HepG2 (cell line): ENCODE results near the gene ARF6. TPM values are rescaled to one million over a fixed set of nuclear protein-coding genes. Genes with fewer than 3 reads are reported as not detected.

Experiments
- ATF3 ChIP-seq: sonication (generic); formaldehyde crosslinking; IDR thresholded peaks from 2 replicates; pipeline ENCODE4 v1.4.0; 2020; ENCODE audit warnings: missing genetic modification reagents
- GATAD2A ChIP-seq: IDR thresholded peaks from 2 replicates; pipeline ENCODE4 v1.6.1; 2016
- MEIS1 ChIP-seq: sonication (generic); formaldehyde crosslinking; IDR thresholded peaks from 2 replicates; pipeline ENCODE4 v1.9.0; 2021; ENCODE audit warnings: mild to moderate bottlenecking, missing genetic modification reagents, moderate library complexity, borderline replicate concordance
- MIER3 ChIP-seq: IDR thresholded peaks from 2 replicates; pipeline ENCODE4 v1.6.1; 2016; ENCODE audit warnings: missing compliant biosample characterization, borderline replicate concordance
- NCOR1 ChIP-seq: fragments of 200-600 bp; sonication (generic); IDR thresholded peaks from 2 replicates; pipeline ENCODE4 v1.7.0; 2017; ENCODE audit warnings: antibody characterized with exemption, low read length, borderline replicate concordance
- NR2F6 ChIP-seq, 2 experiments: IDR thresholded peaks; 2 replicates each; pipeline ENCODE4 v1.6.1; 2016; ENCODE audit warnings: antibody characterized with exemption in 1 of 2, mild to moderate bottlenecking in 1 of 2
- PITX1 ChIP-seq: sonication (generic); formaldehyde crosslinking; IDR thresholded peaks from 2 replicates; pipeline ENCODE4 v1.5.1; 2020; ENCODE audit warnings: mild to moderate bottlenecking, missing genetic modification reagents
- RXRA ChIP-seq: sonication (generic); formaldehyde crosslinking; IDR thresholded peaks from 2 replicates; pipeline ENCODE4 v1.5.1; 2020; ENCODE audit warnings: missing genetic modification reagents
- SOX6 ChIP-seq, 2 experiments: fragments of 450-650 bp in 1 of 2; sonication (generic) in 1 of 2; formaldehyde crosslinking in 1 of 2; IDR thresholded peaks; 2 replicates each; pipeline versions ENCODE4 v1.4.0 to v1.6.1; 2017 to 2020; ENCODE audit warnings: antibody characterized with exemption in 1 of 2, mild to moderate bottlenecking in 1 of 2, missing genetic modification reagents in 1 of 2
- SP140L ChIP-seq: sonication (generic); formaldehyde crosslinking; IDR thresholded peaks from 2 replicates; pipeline ENCODE4 v1.4.0; 2020; ENCODE audit warnings: missing genetic modification reagents, borderline replicate concordance
- TFE3 ChIP-seq: IDR thresholded peaks from 2 replicates; pipeline ENCODE4 v1.6.1; 2016
- TGIF2 ChIP-seq: IDR thresholded peaks from 2 replicates; pipeline ENCODE4 v1.6.1; 2016; ENCODE audit warnings: control low read depth, missing compliant biosample characterization
- THAP11 ChIP-seq: IDR thresholded peaks from 2 replicates; pipeline ENCODE4 v1.6.1; 2016; ENCODE audit warnings: missing biosample characterization, missing genetic modification reagents
- U2AF1 ChIP-seq: fragments of 200-400 bp; formaldehyde crosslinking; optimal IDR thresholded peaks from 2 replicates; pipeline ENCODE3; 2017; ENCODE audit warnings: mild to moderate bottlenecking, low read depth, low read length
- YEATS4 ChIP-seq: sonication (generic); formaldehyde crosslinking; IDR thresholded peaks from 2 replicates; pipeline ENCODE4 v1.4.0; 2020; ENCODE audit warnings: missing genetic modification reagents, borderline replicate concordance
- ZBTB38 ChIP-seq: sonication (generic); formaldehyde crosslinking; IDR thresholded peaks from 2 replicates; pipeline ENCODE4 v1.5.1; 2020; ENCODE audit warnings: mild to moderate bottlenecking, missing genetic modification reagents
- ZFX ChIP-seq: sonication (generic); formaldehyde crosslinking; IDR thresholded peaks from 2 replicates; pipeline ENCODE4 v1.4.0; 2020; ENCODE audit warnings: mild to moderate bottlenecking, low read depth, missing genetic modification reagents, moderate library complexity
- ZNF644 ChIP-seq: IDR thresholded peaks from 2 replicates; pipeline ENCODE4 v1.6.1; 2016; ENCODE audit warnings: low read depth
- ZNF772 ChIP-seq: sonication (generic); formaldehyde crosslinking; IDR thresholded peaks from 2 replicates; pipeline ENCODE4 v1.5.0; 2020; ENCODE audit warnings: mild to moderate bottlenecking, missing genetic modification reagents
- ZXDC ChIP-seq: sonication (generic); formaldehyde crosslinking; IDR thresholded peaks from 2 replicates; pipeline ENCODE4 v1.5.0; 2020; ENCODE audit warnings: mild to moderate bottlenecking, missing genetic modification reagents
- polyA plus RNA-seq, 8 experiments: library from polyadenylated mRNA; depleted of rRNA in 3 of 8; stranded (reverse) in 7 of 8; unstranded in 1 of 8; fragments of >200 nt; fragmentation: Illumina TruSeq in 4 of 8; extraction: Trizol in 4 of 8; gene quantifications; 2 replicates each; pipeline versions ENCODE4 v1.2.1 to v1.2.3, GENCODE V29; 2011 to 2016; ENCODE audit warnings: low read depth in 4 of 8, missing spikeins in 1 of 8, mixed read lengths in 1 of 8; ENCODE audit not compliant: insufficient read depth in 1 of 8
- total RNA-seq, 5 experiments: library from RNA; depleted of rRNA; stranded (reverse); fragments of >200 nt; fragmentation: Illumina TruSeq; extraction: Trizol; gene quantifications; 2 replicates each; pipeline ENCODE4 v1.2.3, GENCODE V29; 2016; ENCODE audit warnings: low read depth in 1 of 5

Gene ARF6
- total and polyA plus RNA-seq, 2 of the 13 experiments (the other 11 are each of a cell fraction or from before 2014, with no cell fraction given): 12.7 to 31.9 TPM

- TF ChIP-seq ZBTB38 (CRISPR knock-in tag) (0 out of 2 replicates have a peak, but pooled peaks have one; percentile 48), ZFX (CRISPR knock-in tag) (peak; percentile 84), ATF3 (CRISPR knock-in tag) (0 out of 2 replicates have a peak, but pooled peaks have one; percentile 52), TFE3 (peak; percentile 49; the same call in 1 of the 2 replicates), SOX6 (IDR thresholded peaks at IDR 0.05) (no peak), SOX6 (CRISPR knock-in tag; IDR thresholded peaks at IDR 0.05) (peak; percentile 69), THAP11 (CRISPR knock-in tag) (peak; percentile 41; the same call in 1 of the 2 replicates), YEATS4 (CRISPR knock-in tag) (0 out of 2 replicates have a peak, but pooled peaks have one; percentile 27), ZNF644 (CRISPR knock-in tag) (peak; percentile 35; the same call in 1 of the 2 replicates), PITX1 (CRISPR knock-in tag) (0 out of 2 replicates have a peak, but pooled peaks have one; percentile 24), ZXDC (no peak), MEIS1 (CRISPR knock-in tag) (0 out of 2 replicates have a peak, but pooled peaks have one; percentile 49), TGIF2 (CRISPR knock-in tag) (peak; percentile 64; the same call in 1 of the 2 replicates), ZNF772 (CRISPR knock-in tag) (peak; percentile 31; the same call in 1 of the 2 replicates), SP140L (0 out of 2 replicates have a peak, but pooled peaks have one; percentile 41), GATAD2A (CRISPR knock-in tag) (peak; percentile 49; the same call in 1 of the 2 replicates), RXRA (CRISPR knock-in tag) (0 out of 2 replicates have a peak, but pooled peaks have one; percentile 16), NR2F6 (IDR thresholded peaks at IDR 0.05) (no peak), NR2F6 (CRISPR knock-in tag; IDR thresholded peaks at IDR 0.05) (peak; percentile 31; the same call in 1 of the 2 replicates), MIER3 (CRISPR knock-in tag) (peak; percentile 36; the same call in 1 of the 2 replicates), NCOR1 (no peak), U2AF1 (no peak)
These were observed 13.2 kb upstream of the ARF6 start (continued) for GRCh38 chr14:49879646-49880204.
